ENCODE results near the gene ETV6.
"Not testable (repeated sequence)": the region's sequence is repeated elsewhere in the genome, so short reads cannot be mapped to it uniquely, and the experiment has no call there.

The ETV6 gene

GRCh38 chr12:11649413-11650285 is at the start of gene ETV6:
TSS of gene ETV6 (plus strand) at chr12:11649674. CDS start at chr12:11650128, 454 bp downstream.
- peak; percentile 70 for DNase-seq (ENCODE audit: low spot score)

DNA sequence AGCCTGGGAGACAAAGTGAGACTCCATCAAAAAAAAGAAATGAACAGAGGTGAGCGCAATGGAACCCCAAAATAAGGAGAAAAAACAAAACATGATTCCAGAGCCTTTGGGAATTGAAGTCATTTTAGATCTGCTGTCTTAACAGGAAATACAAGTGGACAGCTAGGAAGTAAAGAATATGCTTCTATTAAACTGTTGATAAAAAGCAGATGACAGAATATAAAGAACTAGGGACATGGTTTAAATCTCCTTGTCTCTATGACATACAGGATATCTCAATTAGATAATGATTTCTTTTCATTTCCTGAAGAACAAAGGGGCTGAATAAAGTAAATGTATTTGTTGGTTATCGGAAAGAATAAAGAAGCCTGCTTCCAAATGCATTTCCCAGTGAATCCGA is 49.3 kb upstream of the ETV6 start:
- DNase-seq (ENCODE audit: low spot score) = no peak

GRCh38 chr12:11601647-11602046 is 47.8 kb upstream of the ETV6 start:
- no peak for DNase-seq (ENCODE audit: low spot score)

- peak; percentile 25 for DNase-seq (ENCODE audit: low spot score)
Observed at GRCh38 chr12:11607313-11608081, 42.0 kb upstream of the ETV6 start.

GRCh38 chr12:11609045-11609444 is 40.4 kb upstream of the ETV6 start:
- DNase-seq (ENCODE audit: low spot score) = no peak

- no peak for DNase-seq (ENCODE audit: low spot score)
Observed at GRCh38 chr12:11615481-11615880, 34.0 kb upstream of the ETV6 start.

- DNase-seq (ENCODE audit: low spot score) = no peak
Observed at GRCh38 chr12:11618046-11618445, 31.4 kb upstream of the ETV6 start.

DNA sequence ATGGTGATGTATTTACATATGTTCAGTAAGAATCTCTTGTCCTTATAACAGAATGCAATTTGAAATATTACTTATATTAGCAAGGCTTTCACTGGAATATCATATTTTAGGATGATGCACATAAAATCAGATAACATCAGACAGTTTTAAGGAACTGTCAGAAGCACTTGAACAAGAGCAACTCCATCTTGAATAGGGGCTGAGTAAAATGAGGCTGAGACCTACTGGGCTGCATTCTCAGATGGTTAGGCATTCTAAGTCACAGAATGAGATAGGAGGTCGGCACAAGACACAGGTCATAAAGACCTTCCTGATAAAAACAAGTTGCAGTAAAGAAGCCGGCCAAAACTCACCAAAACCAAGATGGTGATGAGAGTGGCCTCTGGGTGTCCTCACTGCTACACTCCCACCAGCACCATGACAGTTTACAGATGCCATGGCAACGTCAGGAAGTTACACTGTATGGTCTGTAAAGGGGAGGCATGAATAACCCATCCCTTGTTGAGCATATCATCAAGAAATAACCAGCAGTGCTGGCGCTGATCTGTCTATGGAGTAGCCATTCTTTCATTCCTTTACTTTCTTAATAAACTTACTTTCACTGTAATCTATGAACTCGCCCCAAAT is 27.6 kb upstream of the ETV6 start:
- DNase-seq (ENCODE audit: low spot score) = no peak

DNA sequence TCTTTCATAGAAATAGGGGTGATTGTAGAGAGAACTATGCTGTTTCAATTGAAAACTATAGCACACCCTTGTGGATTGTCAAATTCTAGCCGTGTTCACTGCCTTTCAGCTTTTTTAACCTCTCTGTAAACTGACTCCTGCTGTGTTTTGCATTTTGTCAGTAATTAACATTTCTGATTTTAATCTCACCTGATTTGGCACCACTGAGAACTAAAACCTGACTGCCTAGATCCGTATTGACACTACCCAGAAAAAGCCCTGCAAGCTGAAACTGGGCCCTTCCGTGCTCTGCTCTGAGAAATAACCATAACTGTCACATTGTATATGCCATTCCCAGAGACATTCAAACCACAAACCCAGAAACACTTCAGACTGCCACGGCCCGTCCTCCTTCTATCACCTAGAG is 26.6 kb upstream of the ETV6 start:
- DNase-seq (ENCODE audit: low spot score) = no peak

DNA sequence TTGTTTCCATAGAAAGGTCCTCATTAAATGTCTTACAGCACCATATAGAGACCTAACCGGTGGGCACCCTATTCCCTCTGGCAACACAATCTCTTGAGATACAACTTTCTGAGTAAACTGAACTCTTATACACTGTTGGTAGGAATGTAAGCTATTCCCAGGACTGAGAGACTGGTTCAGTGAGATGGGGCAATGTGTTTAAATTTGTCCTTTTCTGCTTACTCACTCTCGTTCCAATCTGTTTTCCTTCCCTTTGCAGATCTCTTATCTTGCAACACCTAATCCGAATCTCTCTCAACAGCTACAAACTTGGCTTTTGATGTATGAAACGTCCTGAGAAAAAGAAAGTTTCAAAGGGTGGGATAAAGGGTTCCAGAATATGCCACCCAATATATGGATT is 26.1 kb upstream of the ETV6 start:
- no peak for DNase-seq (ENCODE audit: low spot score)

GRCh38 chr12:11624116-11624515 is 25.4 kb upstream of the ETV6 start:
- no peak for DNase-seq (ENCODE audit: low spot score)

DNA sequence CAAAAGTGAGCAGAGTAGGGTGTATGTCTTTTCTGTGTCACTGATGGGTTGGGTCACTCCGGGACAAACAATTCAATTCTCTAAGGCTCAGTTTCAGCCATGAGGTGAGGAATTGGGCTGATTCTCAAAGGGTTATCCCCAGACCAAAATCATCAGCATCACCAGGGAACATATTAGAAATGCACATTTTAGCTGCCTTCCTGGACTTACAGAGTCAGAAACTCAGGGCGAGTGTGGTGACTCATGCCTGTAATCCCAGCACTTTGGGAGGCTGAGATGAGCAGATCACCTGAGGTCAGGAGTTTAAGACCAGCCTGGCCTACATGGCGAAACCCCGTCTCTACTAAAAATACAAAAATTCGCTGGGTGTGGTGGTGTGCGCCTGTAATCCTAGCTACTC is 21.8 kb upstream of the ETV6 start:
- not testable (repeated sequence) for DNase-seq (ENCODE audit: low spot score)

DNA sequence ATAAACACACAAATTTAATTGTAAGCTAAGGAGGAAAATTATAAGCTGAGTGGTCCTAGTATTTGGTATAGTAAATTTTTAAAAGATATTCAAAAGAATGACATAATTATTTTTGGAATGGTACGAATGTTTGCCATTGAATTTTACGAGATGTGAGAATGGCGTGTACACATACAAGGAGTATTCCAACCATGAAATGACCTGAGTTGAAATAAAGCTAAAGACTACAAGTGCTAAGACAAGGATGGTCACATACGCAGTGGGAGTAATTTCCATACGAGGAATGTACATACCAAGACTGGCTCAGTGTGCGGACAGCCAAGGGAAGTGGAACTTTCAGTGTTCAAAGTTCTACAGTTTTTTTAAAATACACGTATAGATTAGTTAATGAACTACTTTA is 21.1 kb upstream of the ETV6 start:
- no peak for DNase-seq (ENCODE audit: low spot score)

GRCh38 chr12:11630046-11630706 is 19.3 kb upstream of the ETV6 start:
- DNase-seq (ENCODE audit: low spot score) = no peak

DNA sequence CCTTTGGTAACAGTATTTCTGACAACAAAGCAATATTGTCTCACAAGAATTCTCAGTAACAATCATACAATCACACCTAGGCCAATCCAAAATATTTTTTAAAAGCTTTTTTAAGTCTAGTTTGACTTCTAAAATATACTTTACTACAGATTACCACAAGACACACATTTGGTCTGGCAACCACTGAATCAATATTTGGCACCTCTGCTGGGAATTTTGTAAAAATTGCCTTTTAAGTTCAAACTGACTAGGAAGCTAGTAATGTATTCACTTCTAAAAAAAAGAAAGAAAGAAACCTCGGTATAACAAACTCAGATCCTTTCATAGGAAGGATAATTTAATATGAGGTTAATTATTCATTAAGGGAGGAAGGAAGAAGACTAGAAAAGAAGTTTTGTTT is 18.2 kb upstream of the ETV6 start:
- DNase-seq (ENCODE audit: low spot score) = no peak

- DNase-seq (ENCODE audit: low spot score) = not testable (repeated sequence)
Observed at GRCh38 chr12:11631881-11632280, 17.6 kb upstream of the ETV6 start.

GRCh38 chr12:11633968-11634367 is 15.5 kb upstream of the ETV6 start:
- no peak for DNase-seq (ENCODE audit: low spot score)

DNA sequence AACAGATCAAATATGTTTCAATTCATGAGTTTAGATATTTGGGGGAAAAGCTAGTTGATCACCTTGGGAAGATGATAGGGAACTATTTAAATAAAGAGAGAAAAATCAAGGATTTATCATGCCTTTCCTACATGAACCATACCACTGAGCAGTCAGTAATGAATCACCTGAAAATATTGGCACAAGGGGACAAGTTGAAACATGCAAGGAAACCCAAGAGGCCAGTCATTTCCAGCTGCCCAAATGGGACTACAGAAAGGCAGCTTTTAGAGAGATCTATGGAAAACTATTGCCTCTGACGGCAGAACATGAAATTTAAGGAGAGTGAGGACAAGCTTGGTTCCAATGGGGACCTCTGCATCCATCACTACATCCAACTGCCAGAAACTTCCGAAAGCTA is 14.1 kb upstream of the ETV6 start:
- no peak for DNase-seq (ENCODE audit: low spot score)

GRCh38 chr12:11638315-11638916 is 11.1 kb upstream of the ETV6 start:
- DNase-seq (ENCODE audit: low spot score) = no peak

DNA sequence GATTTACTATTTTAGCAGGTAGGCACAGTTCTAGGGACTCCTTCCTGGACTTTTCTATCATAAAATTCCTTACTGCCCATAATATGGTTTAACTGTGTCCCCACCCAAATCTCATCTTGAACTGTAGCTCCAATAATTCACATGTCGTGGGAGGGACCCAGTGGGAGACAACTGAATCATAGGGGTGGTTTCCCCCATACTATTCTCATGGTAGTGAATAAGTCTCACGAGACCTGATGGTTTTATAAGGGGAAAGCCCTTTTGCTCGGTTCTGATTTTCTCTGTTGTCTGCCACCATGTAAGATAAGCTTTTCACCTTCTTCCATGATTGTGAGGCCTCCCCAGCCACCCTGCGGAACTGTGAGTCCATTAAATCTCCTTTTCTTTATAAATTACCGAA is 10.0 kb upstream of the ETV6 start:
- no peak for DNase-seq (ENCODE audit: low spot score)

DNA sequence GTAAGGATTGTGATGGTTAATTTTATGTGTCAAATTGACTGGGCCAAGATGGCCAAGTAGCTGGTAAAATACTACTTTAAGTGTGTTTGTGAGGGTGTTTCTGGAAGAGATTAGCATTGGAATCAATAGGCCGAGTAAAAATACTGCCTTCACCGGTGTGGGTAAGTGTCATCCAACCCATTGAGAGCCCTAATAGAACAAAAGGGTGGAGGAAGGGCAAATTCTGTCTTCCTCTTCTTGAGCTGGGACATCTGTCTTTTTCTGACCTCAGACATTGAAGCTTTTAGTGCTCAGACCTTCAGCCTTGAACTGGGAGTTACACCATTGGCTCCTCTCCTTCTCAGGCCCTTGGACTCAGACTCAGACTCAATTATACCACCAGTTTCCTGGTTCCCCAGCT is 8.0 kb upstream of the ETV6 start:
- no peak for DNase-seq (ENCODE audit: low spot score)

- no peak for DNase-seq (ENCODE audit: low spot score)
Observed at GRCh38 chr12:11642785-11643184, 6.7 kb upstream of the ETV6 start.

Data from HuH-7.5 (cell line).